HepG2 (cell line): ENCODE results near the gene KIF24. TPM values are rescaled to one million over a fixed set of nuclear protein-coding genes. Genes with fewer than 3 reads are reported as not detected.

Source experiments
- ARHGAP35 ChIP-seq: sonication (generic); formaldehyde crosslinking; IDR thresholded peaks from 2 replicates; pipeline ENCODE4 v1.9.0; 2022; ENCODE audit warnings: mild to moderate bottlenecking, inconsistent platforms, moderate library complexity, missing genetic modification reagents, borderline replicate concordance
- EP300 ChIP-seq, 3 experiments: sonication (generic) in 1 of 3; formaldehyde crosslinking in 1 of 3; IDR thresholded peaks; 2 replicates each; pipeline versions ENCODE4 v1.5.1 to v1.6.1; 2011 to 2020; ENCODE audit warnings: low read depth in 2 of 3, low read length in 2 of 3, borderline replicate concordance in 1 of 3, improper control_type of control experiment in 1 of 3, mild to moderate bottlenecking in 1 of 3, missing genetic modification reagents in 1 of 3, moderate library complexity in 1 of 3
- GABPA ChIP-seq, 2 experiments: IDR thresholded peaks; 2 replicates each; pipeline ENCODE4 v1.6.1; 2011 to 2016; ENCODE audit warnings: low read depth in 2 of 2, low read length in 1 of 2, missing biosample characterization in 1 of 2, missing genetic modification characterization in 1 of 2
- REL ChIP-seq: sonication (generic); formaldehyde crosslinking; conservative IDR thresholded peaks from 2 replicates; pipeline ENCODE4 v1.8.0; 2022; ENCODE audit warnings: mild to moderate bottlenecking, missing genetic modification reagents, moderate library complexity
- TAF1 ChIP-seq: sonication (generic); formaldehyde crosslinking; IDR thresholded peaks from 2 replicates; pipeline ENCODE4 v1.4.0; 2020; ENCODE audit warnings: missing genetic modification reagents
- TBL1XR1 ChIP-seq: fragments of 150-350 bp; IDR thresholded peaks from 2 replicates; pipeline ENCODE4 v1.6.1; 2014; ENCODE audit warnings: borderline replicate concordance, low read length; ENCODE audit not compliant: partially characterized antibody
- TBX2 ChIP-seq: sonication (generic); formaldehyde crosslinking; IDR thresholded peaks from 2 replicates; pipeline ENCODE4 v1.5.0; 2020; ENCODE audit warnings: missing genetic modification reagents, mild to moderate bottlenecking, borderline replicate concordance
- TCF12 ChIP-seq, 2 experiments: fragments of 450-650 bp in 1 of 2; sonication (generic) in 1 of 2; formaldehyde crosslinking in 1 of 2; IDR thresholded peaks; 2 replicates each; pipeline versions ENCODE4 v1.6.1 to v1.8.0; 2017 to 2022; ENCODE audit warnings: antibody characterized with exemption in 1 of 2, mild to moderate bottlenecking in 1 of 2, missing genetic modification reagents in 1 of 2, moderate library complexity in 1 of 2
- TRIM24 ChIP-seq: sonication (generic); formaldehyde crosslinking; IDR thresholded peaks from 2 replicates; pipeline ENCODE4 v1.8.0; 2022; ENCODE audit warnings: mild to moderate bottlenecking, missing genetic modification reagents
- ZNF570 ChIP-seq: sonication (generic); formaldehyde crosslinking; IDR thresholded peaks from 2 replicates; pipeline ENCODE4 v1.4.0; 2020; ENCODE audit warnings: mild to moderate bottlenecking, missing genetic modification reagents, borderline replicate concordance
- polyA plus RNA-seq, 8 experiments: library from polyadenylated mRNA; depleted of rRNA in 3 of 8; stranded (reverse) in 7 of 8; unstranded in 1 of 8; fragments of >200 nt; fragmentation: Illumina TruSeq in 4 of 8; extraction: Trizol in 4 of 8; gene quantifications; 2 replicates each; pipeline versions ENCODE4 v1.2.1 to v1.2.3, GENCODE V29; 2011 to 2016; ENCODE audit warnings: low read depth in 4 of 8, missing spikeins in 1 of 8, mixed read lengths in 1 of 8; ENCODE audit not compliant: insufficient read depth in 1 of 8
- total RNA-seq, 5 experiments: library from RNA; depleted of rRNA; stranded (reverse); fragments of >200 nt; fragmentation: Illumina TruSeq; extraction: Trizol; gene quantifications; 2 replicates each; pipeline ENCODE4 v1.2.3, GENCODE V29; 2016; ENCODE audit warnings: low read depth in 1 of 5
- TF ChIP-seq, protein P1 (sequence below): sonication (generic); formaldehyde crosslinking; IDR thresholded peaks from 2 replicates; pipeline ENCODE4 v1.4.0; 2020; ENCODE audit warnings: mild to moderate bottlenecking, missing genetic modification reagents
- TF ChIP-seq, protein P2 (sequence below): sonication (generic); formaldehyde crosslinking; IDR thresholded peaks from 2 replicates; pipeline ENCODE4 v1.4.0; 2020; ENCODE audit warnings: missing genetic modification reagents

KIF24 gene
- total and polyA plus RNA-seq, 2 of the 13 experiments (the other 11 are each of a cell fraction or from before 2014, with no cell fraction given): 1.1 to 3.0 TPM

DNA sequence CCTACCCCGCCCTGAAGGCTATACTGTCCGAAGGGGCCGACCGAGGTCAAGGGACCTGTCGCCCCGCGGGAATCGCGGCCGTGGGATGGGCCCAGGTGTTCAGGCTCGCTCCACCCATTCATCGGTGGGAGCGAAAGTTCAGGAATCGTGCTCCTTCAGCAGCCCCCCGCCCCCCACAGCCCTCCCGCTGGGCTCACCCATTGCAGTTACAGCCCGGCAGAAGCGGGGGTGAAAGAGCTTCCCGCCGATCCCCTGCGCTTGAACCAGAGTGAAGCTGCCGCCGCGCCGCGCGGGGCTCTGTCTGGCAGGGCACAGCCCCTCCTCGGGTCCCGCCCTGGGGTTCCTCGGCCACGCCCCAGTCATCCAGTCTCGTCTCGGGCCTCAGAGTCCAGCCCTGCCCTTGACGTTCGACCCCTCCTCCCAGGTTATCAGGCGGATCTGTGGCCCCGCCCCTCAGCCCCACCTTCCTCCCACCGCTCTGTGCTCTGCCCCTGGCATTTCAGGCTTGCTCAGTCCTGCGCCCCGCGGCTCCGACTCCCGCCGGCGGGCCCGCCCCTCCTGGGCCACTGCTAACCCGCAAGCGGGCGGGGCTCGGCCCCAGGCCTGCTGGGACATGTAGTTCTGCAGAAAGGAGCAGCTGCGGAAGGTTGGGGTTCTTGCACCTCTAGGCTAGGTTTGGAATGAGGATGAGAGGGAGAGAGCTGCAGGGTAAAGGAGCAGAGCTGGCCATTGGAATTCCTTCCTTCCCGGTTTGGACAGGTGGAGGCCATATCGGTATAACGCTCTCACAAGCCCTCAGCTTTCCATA lies 47.7 kb upstream of the KIF24 start, which contains the start of gene MYORG (continued):
- TF ChIP-seq, protein P1, sequence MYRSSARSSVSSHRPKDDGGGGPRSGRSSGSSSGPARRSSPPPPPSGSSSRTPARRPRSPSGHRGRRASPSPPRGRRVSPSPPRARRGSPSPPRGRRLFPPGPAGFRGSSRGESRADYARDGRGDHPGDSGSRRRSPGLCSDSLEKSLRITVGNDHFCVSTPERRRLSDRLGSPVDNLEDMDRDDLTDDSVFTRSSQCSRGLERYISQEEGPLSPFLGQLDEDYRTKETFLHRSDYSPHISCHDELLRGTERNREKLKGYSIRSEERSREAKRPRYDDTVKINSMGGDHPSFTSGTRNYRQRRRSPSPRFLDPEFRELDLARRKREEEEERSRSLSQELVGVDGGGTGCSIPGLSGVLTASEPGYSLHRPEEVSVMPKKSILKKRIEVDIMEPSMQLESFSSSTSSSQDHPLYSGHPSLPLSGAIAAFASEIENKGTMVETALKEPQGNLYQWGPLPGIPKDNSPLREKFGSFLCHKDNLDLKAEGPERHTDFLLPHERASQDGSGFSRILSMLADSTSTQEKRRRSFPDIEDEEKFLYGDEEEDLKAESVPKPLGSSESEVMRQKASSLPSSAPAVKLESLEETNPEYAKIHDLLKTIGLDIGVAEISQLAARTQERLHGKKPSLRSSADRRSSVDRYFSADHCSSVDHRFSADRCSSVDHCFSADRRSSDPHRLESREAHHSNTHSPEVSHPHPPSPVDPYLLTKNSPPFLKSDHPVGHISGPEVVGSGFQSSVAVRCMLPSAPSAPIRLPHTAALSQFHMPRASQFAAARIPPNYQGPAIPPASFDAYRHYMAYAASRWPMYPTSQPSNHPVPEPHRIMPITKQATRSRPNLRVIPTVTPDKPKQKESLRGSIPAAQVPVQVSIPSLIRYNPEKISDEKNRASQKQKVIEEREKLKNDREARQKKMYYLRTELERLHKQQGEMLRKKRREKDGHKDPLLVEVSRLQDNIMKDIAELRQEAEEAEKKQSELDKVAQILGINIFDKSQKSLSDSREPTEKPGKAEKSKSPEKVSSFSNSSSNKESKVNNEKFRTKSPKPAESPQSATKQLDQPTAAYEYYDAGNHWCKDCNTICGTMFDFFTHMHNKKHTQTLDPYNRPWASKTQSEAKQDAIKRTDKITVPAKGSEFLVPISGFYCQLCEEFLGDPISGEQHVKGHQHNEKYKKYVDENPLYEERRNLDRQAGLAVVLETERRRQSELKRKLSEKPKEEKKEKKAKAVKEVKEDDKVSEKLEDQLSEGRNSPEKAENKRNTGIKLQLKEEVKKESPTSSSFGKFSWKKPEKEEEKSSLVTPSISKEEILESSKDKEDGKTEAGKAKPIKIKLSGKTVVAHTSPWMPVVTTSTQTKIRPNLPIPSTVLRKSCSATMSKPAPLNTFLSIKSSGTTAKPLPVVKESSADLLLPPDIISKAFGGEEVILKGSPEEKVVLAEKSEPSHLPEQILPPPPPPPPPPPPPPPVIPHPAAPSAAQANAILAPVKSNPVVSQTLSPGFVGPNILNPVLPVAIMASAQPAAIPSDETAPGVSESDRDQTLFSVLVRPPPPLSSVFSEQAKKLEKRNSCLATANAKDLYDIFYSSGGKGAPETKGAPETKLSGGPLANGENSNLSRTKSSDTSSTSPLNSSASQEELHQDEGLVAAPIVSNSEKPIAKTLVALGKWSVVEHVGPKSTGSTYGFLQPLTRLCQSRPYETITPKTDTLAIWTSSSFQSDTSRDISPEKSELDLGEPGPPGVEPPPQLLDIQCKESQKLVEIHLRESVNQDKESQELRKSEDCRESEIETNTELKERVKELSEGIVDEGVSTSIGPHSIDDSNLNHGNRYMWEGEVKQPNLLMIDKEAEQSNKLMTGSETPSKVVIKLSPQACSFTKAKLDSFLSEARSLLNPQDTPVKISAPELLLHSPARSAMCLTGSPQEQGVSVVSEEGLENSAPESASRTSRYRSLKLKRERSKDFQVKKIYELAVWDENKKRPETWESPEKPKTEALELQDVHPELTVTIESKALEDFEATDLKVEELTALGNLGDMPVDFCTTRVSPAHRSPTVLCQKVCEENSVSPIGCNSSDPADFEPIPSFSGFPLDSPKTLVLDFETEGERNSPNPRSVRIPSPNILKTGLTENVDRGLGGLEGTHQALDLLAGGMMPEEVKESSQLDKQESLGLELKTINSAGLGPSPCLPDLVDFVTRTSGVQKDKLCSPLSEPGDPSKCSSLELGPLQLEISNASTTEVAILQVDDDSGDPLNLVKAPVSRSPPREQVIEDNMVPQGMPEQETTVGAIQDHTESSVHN (CRISPR knock-in tag): 0 out of 2 replicates have a peak, but pooled peaks have one; percentile 27
- TF ChIP-seq REL (CRISPR knock-in tag) (0 out of 2 replicates have a peak, but pooled peaks have one; percentile 71), TRIM24 (CRISPR knock-in tag) (0 out of 2 replicates have a peak, but pooled peaks have one; percentile 10), ARHGAP35 (CRISPR knock-in tag) (no peak; the same call in none of the 2 replicates), GABPA (IDR thresholded peaks at IDR 0.05; ENCODE audit: low read depth, low read length) (no peak), GABPA (CRISPR knock-in tag; IDR thresholded peaks at IDR 0.05; ENCODE audit: low read depth) (no peak), TAF1 (CRISPR knock-in tag) (peak; percentile 65), EP300 (IDR thresholded peaks at IDR 0.05; ENCODE audit: low read depth in 2 of 2, low read length in 2 of 2) (peak in 1 of 2 experiments; percentile 56; a peak in 2 of 4 replicates), EP300 (CRISPR knock-in tag; IDR thresholded peaks at IDR 0.05; ENCODE audit: borderline replicate concordance) (no peak), TCF12 (IDR thresholded peaks at IDR 0.05) (no peak), TCF12 (CRISPR knock-in tag; IDR thresholded peaks at IDR 0.05) (0 out of 2 replicates have a peak, but pooled peaks have one; percentile 44), ZNF570 (CRISPR knock-in tag) (no peak), TBL1XR1 (peak; percentile 22), TBX2 (CRISPR knock-in tag) (peak; percentile 69; the same call in 1 of the 2 replicates)
- TF ChIP-seq, protein P2, sequence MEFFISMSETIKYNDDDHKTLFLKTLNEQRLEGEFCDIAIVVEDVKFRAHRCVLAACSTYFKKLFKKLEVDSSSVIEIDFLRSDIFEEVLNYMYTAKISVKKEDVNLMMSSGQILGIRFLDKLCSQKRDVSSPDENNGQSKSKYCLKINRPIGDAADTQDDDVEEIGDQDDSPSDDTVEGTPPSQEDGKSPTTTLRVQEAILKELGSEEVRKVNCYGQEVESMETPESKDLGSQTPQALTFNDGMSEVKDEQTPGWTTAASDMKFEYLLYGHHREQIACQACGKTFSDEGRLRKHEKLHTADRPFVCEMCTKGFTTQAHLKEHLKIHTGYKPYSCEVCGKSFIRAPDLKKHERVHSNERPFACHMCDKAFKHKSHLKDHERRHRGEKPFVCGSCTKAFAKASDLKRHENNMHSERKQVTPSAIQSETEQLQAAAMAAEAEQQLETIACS (CRISPR knock-in tag): no peak
